HepG2 (cell line): ENCODE measurements around the gene RASSF8. TPM values are rescaled to one million over a fixed set of nuclear protein-coding genes. Genes with fewer than 3 reads are reported as not detected.

ENCODE experiments used
- ATAC-seq: fragments of 200-7000 bp; cut with Tn5 transposase; 3 replicates; pipeline ENCODE4 v1.9.1; 2020; ENCODE audit warnings: mild to moderate bottlenecking, moderate library complexity
- BruUV-seq: library from RNA; stranded (reverse); fragments of 400-500 nt; replicated peaks from 2 replicates; lab custom pipeline; 2021; lab: Mats Ljungman, UMichigan
- CTCF ChIA-PET: fragments of 300-600 bp; formaldehyde crosslinking; extraction: SDS; loops from one replicate; lab custom pipeline; 2021; ENCODE audit warnings: low total read pairs, inconsistent platforms, low intra/inter-chr PET ratio; lab: Yijun Ruan, JAX
- POLR2A ChIA-PET: fragments of 350-600 bp; sonication (Branson Sonifier 250); formaldehyde crosslinking; loops from one replicate; lab custom pipeline; 2020; ENCODE audit warnings: antibody characterized with exemption, inconsistent platforms; lab: Yijun Ruan, JAX
- DNase-seq: peaks from one replicate; pipeline ENCODE4 v3.0.0-alpha.2; 2015; ENCODE audit warnings: low spot score
- FAIRE-seq: peaks from 3 replicates; lab custom pipeline; 2011; peaks lifted over from hg19 to GRCh38; lab: Jason Lieb, UNC
- H2AFZ ChIP-seq: one replicate; pipeline ENCODE4 v1.6.1; 2011; ENCODE audit warnings: low read length, inconsistent platforms
- H3K27ac ChIP-seq: fragments of 300-600 bp; 3 replicates; pipeline ENCODE4 v1.8.0; 2011; ENCODE audit warnings: mixed run types, mild to moderate bottlenecking, mixed read lengths, low read length, inconsistent platforms; ENCODE audit not compliant: insufficient read depth; ENCODE audit errors: extremely low read length
- H3K27me3 ChIP-seq, 2 experiments: fragments of 200-600 bp in 1 of 2; 2 replicates in 1 of 2; 3 replicates in 1 of 2; pipeline versions ENCODE4 v1.6.0 to v1.8.0; 2011; ENCODE audit warnings: low read length in 2 of 2, mild to moderate bottlenecking in 2 of 2, moderate library complexity in 2 of 2, inconsistent platforms in 1 of 2; ENCODE audit not compliant: insufficient read depth in 2 of 2, control insufficient read depth in 1 of 2
- H3K36me3 ChIP-seq, 2 experiments: fragments of 200-600 bp in 1 of 2; replicated peaks in 1 of 2; 2 replicates in 1 of 2; 3 replicates in 1 of 2; pipeline versions ENCODE4 v1.5.1 to v1.8.0; 2011; ENCODE audit warnings: low read length in 2 of 2, inconsistent platforms in 1 of 2; ENCODE audit not compliant: insufficient read depth in 2 of 2, control insufficient read depth in 1 of 2
- H3K4me1 ChIP-seq: 2 replicates; pipeline ENCODE4 v1.5.1; 2012; ENCODE audit warnings: low read length, inconsistent platforms; ENCODE audit not compliant: insufficient read depth
- H3K4me2 ChIP-seq: 2 replicates; pipeline ENCODE4 v1.6.0; 2011; ENCODE audit warnings: low read depth, low read length, inconsistent platforms
- H3K4me3 ChIP-seq, 3 experiments: fragments of 200-600 bp in 1 of 3; sonication (generic), shearing (Covaris generic) in 1 of 3; replicated peaks in 1 of 3; 2 replicates each; pipeline ENCODE4 v1.5.1; 2011 to 2016; ENCODE audit warnings: low read length in 3 of 3, inconsistent platforms in 2 of 3, low read depth in 2 of 3, mild to moderate bottlenecking in 2 of 3, control low read depth in 1 of 3, mixed read lengths in 1 of 3; ENCODE audit not compliant: insufficient read depth in 1 of 3
- H3K79me2 ChIP-seq: one replicate; pipeline ENCODE4 v1.6.1; 2011; ENCODE audit warnings: low read length, inconsistent platforms; ENCODE audit not compliant: insufficient read depth
- H3K9ac ChIP-seq: 2 replicates; pipeline ENCODE4 v1.6.0; 2011; ENCODE audit warnings: mild to moderate bottlenecking, low read depth, low read length, inconsistent platforms; ENCODE audit not compliant: insufficient read depth
- H3K9me3 ChIP-seq: 2 replicates; pipeline ENCODE4 v1.5.1; 2012; ENCODE audit warnings: mild to moderate bottlenecking, low read length
- H4K20me1 ChIP-seq: 2 replicates; pipeline ENCODE4 v1.6.0; 2011; ENCODE audit warnings: inconsistent platforms, mild to moderate bottlenecking, low read length, moderate library complexity; ENCODE audit not compliant: insufficient read depth
- FOXA3 ChIP-seq: IDR thresholded peaks from 2 replicates; pipeline ENCODE4 v1.6.1; 2016; ENCODE audit warnings: missing genetic modification reagents, missing compliant biosample characterization
- GZF1 ChIP-seq: sonication (generic); formaldehyde crosslinking; IDR thresholded peaks from 2 replicates; pipeline ENCODE4 v1.5.1; 2020; ENCODE audit warnings: mild to moderate bottlenecking, missing genetic modification reagents
- NFRKB ChIP-seq: fragments of 450-650 bp; IDR thresholded peaks from 2 replicates; pipeline ENCODE4 v1.6.1; 2017
- PAWR ChIP-seq: sonication (generic); formaldehyde crosslinking; IDR thresholded peaks from 2 replicates; pipeline ENCODE4 v1.4.0; 2020; ENCODE audit warnings: missing genetic modification reagents, mild to moderate bottlenecking, borderline replicate concordance
- RFXANK ChIP-seq: IDR thresholded peaks from 2 replicates; pipeline ENCODE4 v1.6.1; 2016
- SALL1 ChIP-seq: sonication (generic); formaldehyde crosslinking; IDR thresholded peaks from 2 replicates; pipeline ENCODE4 v1.8.0; 2022; ENCODE audit warnings: mild to moderate bottlenecking, missing genetic modification reagents
- SNRNP70 ChIP-seq: fragments of 200-400 bp; formaldehyde crosslinking; IDR thresholded peaks from 2 replicates; pipeline ENCODE4 v1.6.1; 2017; ENCODE audit warnings: mild to moderate bottlenecking, low read depth, low read length, moderate library complexity
- TEAD3 ChIP-seq: optimal IDR thresholded peaks from 2 replicates; pipeline ENCODE3; 2016; ENCODE audit warnings: borderline replicate concordance
- ZFAT ChIP-seq: sonication (generic); formaldehyde crosslinking; conservative IDR thresholded peaks from 2 replicates; pipeline ENCODE4 v1.8.1; 2023; ENCODE audit warnings: missing genetic modification reagents, inconsistent platforms
- ZNF253 ChIP-seq: sonication (generic); formaldehyde crosslinking; IDR thresholded peaks from 2 replicates; pipeline ENCODE4 v1.8.0; 2022; ENCODE audit warnings: mild to moderate bottlenecking, missing genetic modification reagents, borderline replicate concordance
- ZNF3 ChIP-seq: IDR thresholded peaks from 2 replicates; pipeline ENCODE4 v1.7.0; 2017; ENCODE audit warnings: inconsistent platforms
- ZNF431 ChIP-seq: sonication (generic); formaldehyde crosslinking; IDR thresholded peaks from 2 replicates; pipeline ENCODE4 v1.9.0; 2022; ENCODE audit warnings: missing genetic modification reagents, low read depth, mild to moderate bottlenecking, borderline replicate concordance
- ZNF574 ChIP-seq: sonication (generic); formaldehyde crosslinking; IDR thresholded peaks from 2 replicates; pipeline ENCODE4 v1.4.0; 2020; ENCODE audit warnings: missing genetic modification reagents
- ZNF639 ChIP-seq: conservative IDR thresholded peaks from 2 replicates; pipeline ENCODE4 v1.6.1; 2018; ENCODE audit warnings: missing genetic modification reagents
- ZNF790 ChIP-seq: sonication (generic); formaldehyde crosslinking; IDR thresholded peaks from 2 replicates; pipeline ENCODE4 v1.8.0; 2022; ENCODE audit warnings: missing genetic modification reagents, mild to moderate bottlenecking, borderline replicate concordance
- WGBS: methylation state at CpG from one replicate; pipeline ENCODE4 v1.1.6; 2017; ENCODE audit warnings: low lambda C conversion rate; 5-methylcytosine and 5-hydroxymethylcytosine counted together
- in situ Hi-C: cut with HindIII; loops from 2 replicates; pipeline ENCODE4 v1.10.0; 2017; ENCODE audit warnings: low pct_unique_long_range_greater_than_20kb; ENCODE audit not compliant: extremely low pct_ligation_motif_present
- intact Hi-C: fragments of 100-400 bp; cut with micrococcal nuclease; formaldehyde crosslinking; loops from one replicate; pipeline ENCODE4 v1.10.0; 2022; ENCODE audit not compliant: unreplicated experiment
- polyA plus RNA-seq, 8 experiments: library from polyadenylated mRNA; depleted of rRNA in 3 of 8; stranded (reverse) in 7 of 8; unstranded in 1 of 8; fragments of >200 nt; fragmentation: Illumina TruSeq in 4 of 8; extraction: Trizol in 4 of 8; gene quantifications; 2 replicates each; pipeline versions ENCODE4 v1.2.1 to v1.2.3, GENCODE V29; 2011 to 2016; ENCODE audit warnings: low read depth in 4 of 8, missing spikeins in 1 of 8, mixed read lengths in 1 of 8; ENCODE audit not compliant: insufficient read depth in 1 of 8
- total RNA-seq, 5 experiments: library from RNA; depleted of rRNA; stranded (reverse); fragments of >200 nt; fragmentation: Illumina TruSeq; extraction: Trizol; gene quantifications; 2 replicates each; pipeline ENCODE4 v1.2.3, GENCODE V29; 2016; ENCODE audit warnings: low read depth in 1 of 5
- TF ChIP-seq, protein P1 (sequence below): sonication (generic); formaldehyde crosslinking; IDR thresholded peaks from 2 replicates; pipeline ENCODE4 v1.5.1; 2020; ENCODE audit warnings: missing genetic modification reagents, mild to moderate bottlenecking, borderline replicate concordance

The RASSF8 gene
- total and polyA plus RNA-seq, 2 of the 13 experiments (the other 11 are each of a cell fraction or from before 2014, with no cell fraction given): 0.82 to 9.2 TPM

- Histone ChIP-seq H3K9me3 (no peaks in the 10 kb centered on the region), H4K20me1 (no peaks in the 10 kb centered on the region), H3K79me2 (no peaks in the 10 kb centered on the region), H3K27me3 (no peaks in the 10 kb centered on the region; a peak in 1 of 5 replicates), H2AFZ (no peak overlapping the region), H3K27ac (no peak overlapping the region), H3K4me3 (no peak overlapping the region), H3K9ac (no peak overlapping the region), H3K4me2 (no peak overlapping the region), H3K36me3 (no peaks in the 10 kb centered on the region), H3K4me1 (no peaks in the 10 kb centered on the region)
- ChIA-PET POLR2A (no interaction called here), CTCF (no interaction called here)
- ATAC-seq (no peak), FAIRE-seq (no peak), DNase-seq (no peak)
- 38% methylated on average over 4 of the region's 4 CpGs for WGBS
- TF ChIP-seq NFRKB (no peak), SALL1 (CRISPR knock-in tag) (no peak), TEAD3 (CRISPR knock-in tag) (no peak), FOXA3 (no peak), ZNF3 (CRISPR knock-in tag) (no peak), ZFAT (CRISPR knock-in tag) (no peak), RFXANK (CRISPR knock-in tag) (no peak), ZNF639 (CRISPR knock-in tag) (no peak), ZNF431 (no peak), ZNF253 (no peak), ZNF574 (CRISPR knock-in tag) (no peak), SNRNP70 (no peak), PAWR (no peak), GZF1 (no peak), ZNF790 (CRISPR knock-in tag) (no peak)
- TF ChIP-seq, protein P1, sequence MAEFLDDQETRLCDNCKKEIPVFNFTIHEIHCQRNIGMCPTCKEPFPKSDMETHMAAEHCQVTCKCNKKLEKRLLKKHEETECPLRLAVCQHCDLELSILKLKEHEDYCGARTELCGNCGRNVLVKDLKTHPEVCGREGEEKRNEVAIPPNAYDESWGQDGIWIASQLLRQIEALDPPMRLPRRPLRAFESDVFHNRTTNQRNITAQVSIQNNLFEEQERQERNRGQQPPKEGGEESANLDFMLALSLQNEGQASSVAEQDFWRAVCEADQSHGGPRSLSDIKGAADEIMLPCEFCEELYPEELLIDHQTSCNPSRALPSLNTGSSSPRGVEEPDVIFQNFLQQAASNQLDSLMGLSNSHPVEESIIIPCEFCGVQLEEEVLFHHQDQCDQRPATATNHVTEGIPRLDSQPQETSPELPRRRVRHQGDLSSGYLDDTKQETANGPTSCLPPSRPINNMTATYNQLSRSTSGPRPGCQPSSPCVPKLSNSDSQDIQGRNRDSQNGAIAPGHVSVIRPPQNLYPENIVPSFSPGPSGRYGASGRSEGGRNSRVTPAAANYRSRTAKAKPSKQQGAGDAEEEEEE: no peak
- intact Hi-C loops: no loop called here
- BruUV-seq: no TSS peak
- in situ Hi-C loops: no loop called here
These were observed 25.1 kb downstream of the RASSF8 start for GRCh38 chr12:25983625-25984024.
